HTR-8/SVneo (cell line): ENCODE data around the gene RPL36A.

Source experiments
- DNase-seq: peaks from one replicate; pipeline ENCODE4 v3.0.0; 2011; ENCODE audit warnings: low spot score, mixed read lengths; ENCODE audit not compliant: insufficient read length
- FAIRE-seq: peaks from 2 replicates; lab custom pipeline; 2011; peaks lifted over from hg19 to GRCh38; lab: Jason Lieb, UNC

Gene RPL36A

DNA sequence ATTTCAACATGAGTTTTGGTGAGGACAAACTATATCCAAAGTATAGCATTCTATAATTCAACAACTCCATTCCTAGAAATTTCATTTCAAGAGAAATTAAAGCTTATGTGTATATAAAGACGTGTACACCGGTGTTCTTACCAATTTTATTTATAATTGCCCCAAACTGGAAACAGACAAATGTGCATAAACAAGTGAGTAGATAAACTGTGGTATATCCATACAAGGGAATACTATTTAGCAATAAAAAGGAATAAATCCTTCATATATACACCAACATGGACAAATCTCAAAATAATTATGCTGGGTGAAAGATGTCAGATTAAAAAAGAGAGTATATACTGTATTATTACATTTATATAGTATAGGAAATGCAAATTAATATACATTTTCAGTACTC, 37.1 kb downstream of the RPL36A start:
- FAIRE-seq (no peak), DNase-seq (no peak)

DNA sequence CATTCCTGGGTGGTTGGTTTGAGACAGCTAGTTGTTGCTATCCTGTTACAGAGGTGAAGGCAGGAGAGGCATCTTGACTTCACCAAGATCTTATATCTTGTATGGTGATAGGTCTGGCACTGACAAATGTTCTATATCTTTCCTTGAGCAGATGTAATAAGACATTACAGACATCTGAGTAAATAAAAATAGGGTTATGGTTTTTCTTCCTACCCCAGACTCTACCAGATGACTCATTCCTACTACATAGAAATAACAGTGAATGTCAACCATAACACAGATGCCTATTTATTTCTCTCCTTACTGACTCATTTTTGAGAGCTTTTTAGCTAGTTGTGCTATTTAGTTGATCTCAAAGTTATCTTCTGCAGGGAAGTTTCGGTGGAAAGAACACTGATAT, 39.1 kb downstream of the RPL36A start:
- FAIRE-seq (no peak), DNase-seq (no peak)

DNA sequence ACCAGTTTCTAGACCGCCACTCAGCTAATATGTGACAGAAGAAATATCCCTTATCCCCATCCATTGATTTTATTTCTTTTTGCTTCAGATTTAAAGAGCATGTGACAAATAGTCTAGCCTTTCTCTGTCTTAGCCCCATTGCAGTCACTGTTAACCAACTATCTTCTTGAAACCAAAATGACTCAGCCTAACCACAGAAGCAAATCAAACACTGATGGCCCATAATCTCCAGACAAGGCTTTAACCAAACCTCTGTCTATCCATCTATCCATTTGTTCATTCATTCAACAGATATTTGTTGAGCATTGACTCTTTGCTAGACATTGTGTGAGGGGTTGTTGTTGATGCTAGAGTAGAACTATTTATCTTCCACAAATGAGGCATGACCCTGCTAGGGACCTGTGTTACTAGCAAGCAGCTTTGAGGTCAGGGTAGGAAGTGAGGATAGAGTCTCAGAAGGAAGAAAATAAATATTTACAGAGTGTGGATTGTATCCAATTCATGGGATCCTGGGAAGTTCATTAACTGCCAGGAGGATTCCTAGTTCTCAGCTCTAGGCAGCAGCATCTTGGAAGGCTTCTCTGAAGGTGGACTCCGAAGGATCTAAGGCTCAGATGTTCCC, 39.8 kb downstream of the RPL36A start:
- FAIRE-seq (no peak), DNase-seq (no peak)

DNA sequence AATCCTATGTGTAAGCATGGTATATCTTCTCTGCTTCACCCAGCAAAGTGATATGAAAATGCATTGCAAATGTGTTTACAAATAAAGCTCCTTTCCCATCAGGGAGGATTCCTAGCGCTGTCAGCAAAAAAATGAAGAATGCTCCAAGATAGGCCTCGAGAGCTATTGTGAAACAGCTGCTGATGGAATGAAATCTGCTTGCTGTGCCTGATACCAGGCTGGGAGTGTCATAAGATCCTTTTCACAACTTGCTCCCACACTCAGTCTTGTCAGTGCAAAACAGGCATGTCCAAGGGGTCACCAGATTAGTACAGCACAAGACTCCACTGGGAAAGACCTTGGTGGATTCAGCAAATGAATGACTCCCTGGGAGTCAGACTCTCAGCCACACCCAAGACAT, 51.3 kb downstream of the RPL36A start:
- FAIRE-seq (no peak), DNase-seq (no peak)
